ENCODE data around the gene DHRS7B.

DNA sequence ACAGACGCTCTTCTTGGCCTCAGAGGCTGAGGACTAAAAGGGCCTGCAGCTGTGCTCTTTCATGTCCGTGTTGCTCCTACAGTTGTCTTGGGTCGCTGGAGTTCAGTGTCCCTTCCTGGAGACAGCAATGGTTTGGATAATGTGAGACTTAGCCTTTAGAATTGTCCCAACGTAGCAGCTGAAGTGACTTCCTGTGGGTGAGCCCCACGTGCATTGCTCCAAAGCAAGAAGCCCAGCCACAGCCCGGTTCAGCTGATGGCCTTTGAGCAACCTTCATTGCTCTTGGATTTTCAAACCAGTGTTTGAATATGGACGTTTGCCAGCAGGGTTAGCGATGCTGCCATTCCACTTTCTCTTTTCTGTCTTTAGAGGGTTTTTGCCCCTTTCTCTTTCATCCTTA, 67.5 kb downstream of the DHRS7B start:
- no peak for TF ChIP-seq TCF7L2 (IDR thresholded peaks at IDR 0.05; ENCODE audit: low read depth, low read length)
- TF ChIP-seq, protein P1, sequence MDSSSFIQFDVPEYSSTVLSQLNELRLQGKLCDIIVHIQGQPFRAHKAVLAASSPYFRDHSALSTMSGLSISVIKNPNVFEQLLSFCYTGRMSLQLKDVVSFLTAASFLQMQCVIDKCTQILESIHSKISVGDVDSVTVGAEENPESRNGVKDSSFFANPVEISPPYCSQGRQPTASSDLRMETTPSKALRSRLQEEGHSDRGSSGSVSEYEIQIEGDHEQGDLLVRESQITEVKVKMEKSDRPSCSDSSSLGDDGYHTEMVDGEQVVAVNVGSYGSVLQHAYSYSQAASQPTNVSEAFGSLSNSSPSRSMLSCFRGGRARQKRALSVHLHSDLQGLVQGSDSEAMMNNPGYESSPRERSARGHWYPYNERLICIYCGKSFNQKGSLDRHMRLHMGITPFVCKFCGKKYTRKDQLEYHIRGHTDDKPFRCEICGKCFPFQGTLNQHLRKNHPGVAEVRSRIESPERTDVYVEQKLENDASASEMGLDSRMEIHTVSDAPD (CRISPR knock-in tag; IDR thresholded peaks at IDR 0.05), result no peak
- TF ChIP-seq SMC3 (conservative IDR thresholded peaks at IDR 0.05; ENCODE audit: insufficient read depth, low read depth, low read length), result no peak
- no peak for TF ChIP-seq EZH2 (IDR thresholded peaks at IDR 0.05; ENCODE audit: borderline replicate concordance, low read depth, low read length)
- no peak for TF ChIP-seq RBFOX2 (IDR thresholded peaks at IDR 0.05; ENCODE audit: low read depth, low read length)
- TF ChIP-seq MAZ (CRISPR knock-in tag; conservative IDR thresholded peaks at IDR 0.05 in 1 of 2, IDR thresholded peaks at IDR 0.05 in 1 of 2), result no peak
- no peak for TF ChIP-seq KDM5B (IDR thresholded peaks at IDR 0.05; ENCODE audit: insufficient replicate concordance, low read depth, low read length)
- TF ChIP-seq, protein P2, sequence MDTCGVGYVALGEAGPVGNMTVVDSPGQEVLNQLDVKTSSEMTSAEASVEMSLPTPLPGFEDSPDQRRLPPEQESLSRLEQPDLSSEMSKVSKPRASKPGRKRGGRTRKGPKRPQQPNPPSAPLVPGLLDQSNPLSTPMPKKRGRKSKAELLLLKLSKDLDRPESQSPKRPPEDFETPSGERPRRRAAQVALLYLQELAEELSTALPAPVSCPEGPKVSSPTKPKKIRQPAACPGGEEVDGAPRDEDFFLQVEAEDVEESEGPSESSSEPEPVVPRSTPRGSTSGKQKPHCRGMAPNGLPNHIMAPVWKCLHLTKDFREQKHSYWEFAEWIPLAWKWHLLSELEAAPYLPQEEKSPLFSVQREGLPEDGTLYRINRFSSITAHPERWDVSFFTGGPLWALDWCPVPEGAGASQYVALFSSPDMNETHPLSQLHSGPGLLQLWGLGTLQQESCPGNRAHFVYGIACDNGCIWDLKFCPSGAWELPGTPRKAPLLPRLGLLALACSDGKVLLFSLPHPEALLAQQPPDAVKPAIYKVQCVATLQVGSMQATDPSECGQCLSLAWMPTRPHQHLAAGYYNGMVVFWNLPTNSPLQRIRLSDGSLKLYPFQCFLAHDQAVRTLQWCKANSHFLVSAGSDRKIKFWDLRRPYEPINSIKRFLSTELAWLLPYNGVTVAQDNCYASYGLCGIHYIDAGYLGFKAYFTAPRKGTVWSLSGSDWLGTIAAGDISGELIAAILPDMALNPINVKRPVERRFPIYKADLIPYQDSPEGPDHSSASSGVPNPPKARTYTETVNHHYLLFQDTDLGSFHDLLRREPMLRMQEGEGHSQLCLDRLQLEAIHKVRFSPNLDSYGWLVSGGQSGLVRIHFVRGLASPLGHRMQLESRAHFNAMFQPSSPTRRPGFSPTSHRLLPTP (IDR thresholded peaks at IDR 0.05; ENCODE audit: borderline replicate concordance, extremely low read depth, insufficient read length), result no peak
- TF ChIP-seq, protein P3, sequence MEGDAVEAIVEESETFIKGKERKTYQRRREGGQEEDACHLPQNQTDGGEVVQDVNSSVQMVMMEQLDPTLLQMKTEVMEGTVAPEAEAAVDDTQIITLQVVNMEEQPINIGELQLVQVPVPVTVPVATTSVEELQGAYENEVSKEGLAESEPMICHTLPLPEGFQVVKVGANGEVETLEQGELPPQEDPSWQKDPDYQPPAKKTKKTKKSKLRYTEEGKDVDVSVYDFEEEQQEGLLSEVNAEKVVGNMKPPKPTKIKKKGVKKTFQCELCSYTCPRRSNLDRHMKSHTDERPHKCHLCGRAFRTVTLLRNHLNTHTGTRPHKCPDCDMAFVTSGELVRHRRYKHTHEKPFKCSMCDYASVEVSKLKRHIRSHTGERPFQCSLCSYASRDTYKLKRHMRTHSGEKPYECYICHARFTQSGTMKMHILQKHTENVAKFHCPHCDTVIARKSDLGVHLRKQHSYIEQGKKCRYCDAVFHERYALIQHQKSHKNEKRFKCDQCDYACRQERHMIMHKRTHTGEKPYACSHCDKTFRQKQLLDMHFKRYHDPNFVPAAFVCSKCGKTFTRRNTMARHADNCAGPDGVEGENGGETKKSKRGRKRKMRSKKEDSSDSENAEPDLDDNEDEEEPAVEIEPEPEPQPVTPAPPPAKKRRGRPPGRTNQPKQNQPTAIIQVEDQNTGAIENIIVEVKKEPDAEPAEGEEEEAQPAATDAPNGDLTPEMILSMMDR (IDR thresholded peaks at IDR 0.05 in 2 of 3, conservative IDR thresholded peaks at IDR 0.05 in 1 of 3; ENCODE audit: insufficient read depth in 2 of 3, low read depth in 1 of 3, low read length in 3 of 3), result no peak
- TF ChIP-seq HMG20A (CRISPR knock-in tag; conservative IDR thresholded peaks at IDR 0.05), result no peak
- no peak for TF ChIP-seq MAFK (IDR thresholded peaks at IDR 0.05; ENCODE audit: low read length)
- TF ChIP-seq NR4A1 (CRISPR knock-in tag; IDR thresholded peaks at IDR 0.05), result no peak
- TF ChIP-seq NR4A1 (tag; IDR thresholded peaks at IDR 0.05), result no peak
